ENCODE data around the gene HBZ. TPM values are rescaled to one million over a fixed set of nuclear protein-coding genes. Genes with fewer than 3 reads are reported as not detected.

The HBZ gene
- total and polyA plus RNA-seq, 2 of the 13 experiments (the other 11 are each of a cell fraction or from before 2014, with no cell fraction given), result 0.21 TPM; not detected in 1

DNA sequence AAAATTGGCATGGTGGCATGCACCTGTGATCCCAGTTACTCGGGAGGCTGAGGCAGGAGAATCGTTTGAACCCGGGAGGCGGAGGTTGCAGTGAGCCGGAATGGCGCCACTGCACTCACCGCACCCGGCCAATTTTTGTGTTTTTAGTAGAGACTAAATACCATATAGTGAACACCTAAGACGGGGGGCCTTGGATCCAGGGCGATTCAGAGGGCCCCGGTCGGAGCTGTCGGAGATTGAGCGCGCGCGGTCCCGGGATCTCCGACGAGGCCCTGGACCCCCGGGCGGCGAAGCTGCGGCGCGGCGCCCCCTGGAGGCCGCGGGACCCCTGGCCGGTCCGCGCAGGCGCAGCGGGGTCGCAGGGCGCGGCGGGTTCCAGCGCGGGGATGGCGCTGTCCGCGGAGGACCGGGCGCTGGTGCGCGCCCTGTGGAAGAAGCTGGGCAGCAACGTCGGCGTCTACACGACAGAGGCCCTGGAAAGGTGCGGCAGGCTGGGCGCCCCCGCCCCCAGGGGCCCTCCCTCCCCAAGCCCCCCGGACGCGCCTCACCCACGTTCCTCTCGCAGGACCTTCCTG is 27.7 kb downstream of the HBZ start, which contains the start of gene HBQ1 (continued):
- TF ChIP-seq, protein P1, sequence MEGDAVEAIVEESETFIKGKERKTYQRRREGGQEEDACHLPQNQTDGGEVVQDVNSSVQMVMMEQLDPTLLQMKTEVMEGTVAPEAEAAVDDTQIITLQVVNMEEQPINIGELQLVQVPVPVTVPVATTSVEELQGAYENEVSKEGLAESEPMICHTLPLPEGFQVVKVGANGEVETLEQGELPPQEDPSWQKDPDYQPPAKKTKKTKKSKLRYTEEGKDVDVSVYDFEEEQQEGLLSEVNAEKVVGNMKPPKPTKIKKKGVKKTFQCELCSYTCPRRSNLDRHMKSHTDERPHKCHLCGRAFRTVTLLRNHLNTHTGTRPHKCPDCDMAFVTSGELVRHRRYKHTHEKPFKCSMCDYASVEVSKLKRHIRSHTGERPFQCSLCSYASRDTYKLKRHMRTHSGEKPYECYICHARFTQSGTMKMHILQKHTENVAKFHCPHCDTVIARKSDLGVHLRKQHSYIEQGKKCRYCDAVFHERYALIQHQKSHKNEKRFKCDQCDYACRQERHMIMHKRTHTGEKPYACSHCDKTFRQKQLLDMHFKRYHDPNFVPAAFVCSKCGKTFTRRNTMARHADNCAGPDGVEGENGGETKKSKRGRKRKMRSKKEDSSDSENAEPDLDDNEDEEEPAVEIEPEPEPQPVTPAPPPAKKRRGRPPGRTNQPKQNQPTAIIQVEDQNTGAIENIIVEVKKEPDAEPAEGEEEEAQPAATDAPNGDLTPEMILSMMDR (CRISPR knock-in tag; IDR thresholded peaks at IDR 0.05), result peak; percentile 67; the same call in 1 of the 2 replicates
- TF ChIP-seq, protein P2, sequence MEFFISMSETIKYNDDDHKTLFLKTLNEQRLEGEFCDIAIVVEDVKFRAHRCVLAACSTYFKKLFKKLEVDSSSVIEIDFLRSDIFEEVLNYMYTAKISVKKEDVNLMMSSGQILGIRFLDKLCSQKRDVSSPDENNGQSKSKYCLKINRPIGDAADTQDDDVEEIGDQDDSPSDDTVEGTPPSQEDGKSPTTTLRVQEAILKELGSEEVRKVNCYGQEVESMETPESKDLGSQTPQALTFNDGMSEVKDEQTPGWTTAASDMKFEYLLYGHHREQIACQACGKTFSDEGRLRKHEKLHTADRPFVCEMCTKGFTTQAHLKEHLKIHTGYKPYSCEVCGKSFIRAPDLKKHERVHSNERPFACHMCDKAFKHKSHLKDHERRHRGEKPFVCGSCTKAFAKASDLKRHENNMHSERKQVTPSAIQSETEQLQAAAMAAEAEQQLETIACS (CRISPR knock-in tag; IDR thresholded peaks at IDR 0.05), result peak; percentile 41; the same call in 1 of the 2 replicates
- TF ChIP-seq ZBTB38 (CRISPR knock-in tag; IDR thresholded peaks at IDR 0.05) (peak; percentile 43; the same call in 1 of the 2 replicates), YEATS2 (CRISPR knock-in tag; IDR thresholded peaks at IDR 0.05; ENCODE audit: borderline replicate concordance) (peak; percentile 19; the same call in 1 of the 2 replicates), RXRB (CRISPR knock-in tag; IDR thresholded peaks at IDR 0.05; ENCODE audit: borderline replicate concordance) (no peak), SPEN (CRISPR knock-in tag; IDR thresholded peaks at IDR 0.05; ENCODE audit: low read depth) (peak; percentile 30; the same call in 1 of the 2 replicates), ZNF616 (CRISPR knock-in tag; IDR thresholded peaks at IDR 0.05; ENCODE audit: low read depth) (0 out of 2 replicates have a peak, but pooled peaks have one; percentile 48), XRCC5 (optimal IDR thresholded peaks at IDR 0.05; ENCODE audit: low read length) (peak; percentile 55), RAD21 (CRISPR knock-in tag; IDR thresholded peaks at IDR 0.05) (peak; percentile 85), ZNF552 (CRISPR knock-in tag; IDR thresholded peaks at IDR 0.05; ENCODE audit: borderline replicate concordance) (no peak), SP4 (CRISPR knock-in tag; IDR thresholded peaks at IDR 0.05) (peak; percentile 17; the same call in 1 of the 2 replicates), YY1 (IDR thresholded peaks at IDR 0.05; ENCODE audit: insufficient read depth, insufficient replicate concordance, low read depth, low read length) (peak; percentile 31), ARNT2 (CRISPR knock-in tag; IDR thresholded peaks at IDR 0.05; ENCODE audit: low read depth) (peak; percentile 56; the same call in 1 of the 2 replicates), ZNF496 (CRISPR knock-in tag; IDR thresholded peaks at IDR 0.05; ENCODE audit: insufficient replicate concordance) (no peak), ZNF777 (CRISPR knock-in tag; IDR thresholded peaks at IDR 0.05) (peak; percentile 82; the same call in 1 of the 2 replicates), ZSCAN25 (CRISPR knock-in tag; IDR thresholded peaks at IDR 0.05) (peak; percentile 71; the same call in 1 of the 2 replicates), POLR2A (IDR thresholded peaks at IDR 0.05; ENCODE audit: insufficient read depth in 1 of 2, low read depth in 2 of 2, low read length in 2 of 2) (0 out of 4 replicates have a peak, but pooled peaks of 1 of the 2 experiments have one; percentile 40)
- TF ChIP-seq, protein P3, sequence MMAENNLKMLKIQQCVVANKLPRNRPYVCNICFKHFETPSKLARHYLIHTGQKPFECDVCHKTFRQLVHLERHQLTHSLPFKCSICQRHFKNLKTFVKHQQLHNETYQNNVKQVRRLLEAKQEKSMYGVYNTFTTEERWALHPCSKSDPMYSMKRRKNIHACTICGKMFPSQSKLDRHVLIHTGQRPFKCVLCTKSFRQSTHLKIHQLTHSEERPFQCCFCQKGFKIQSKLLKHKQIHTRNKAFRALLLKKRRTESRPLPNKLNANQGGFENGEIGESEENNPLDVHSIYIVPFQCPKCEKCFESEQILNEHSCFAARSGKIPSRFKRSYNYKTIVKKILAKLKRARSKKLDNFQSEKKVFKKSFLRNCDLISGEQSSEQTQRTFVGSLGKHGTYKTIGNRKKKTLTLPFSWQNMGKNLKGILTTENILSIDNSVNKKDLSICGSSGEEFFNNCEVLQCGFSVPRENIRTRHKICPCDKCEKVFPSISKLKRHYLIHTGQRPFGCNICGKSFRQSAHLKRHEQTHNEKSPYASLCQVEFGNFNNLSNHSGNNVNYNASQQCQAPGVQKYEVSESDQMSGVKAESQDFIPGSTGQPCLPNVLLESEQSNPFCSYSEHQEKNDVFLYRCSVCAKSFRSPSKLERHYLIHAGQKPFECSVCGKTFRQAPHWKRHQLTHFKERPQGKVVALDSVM (CRISPR knock-in tag; IDR thresholded peaks at IDR 0.05), result peak; percentile 64
- TF ChIP-seq, protein P4, sequence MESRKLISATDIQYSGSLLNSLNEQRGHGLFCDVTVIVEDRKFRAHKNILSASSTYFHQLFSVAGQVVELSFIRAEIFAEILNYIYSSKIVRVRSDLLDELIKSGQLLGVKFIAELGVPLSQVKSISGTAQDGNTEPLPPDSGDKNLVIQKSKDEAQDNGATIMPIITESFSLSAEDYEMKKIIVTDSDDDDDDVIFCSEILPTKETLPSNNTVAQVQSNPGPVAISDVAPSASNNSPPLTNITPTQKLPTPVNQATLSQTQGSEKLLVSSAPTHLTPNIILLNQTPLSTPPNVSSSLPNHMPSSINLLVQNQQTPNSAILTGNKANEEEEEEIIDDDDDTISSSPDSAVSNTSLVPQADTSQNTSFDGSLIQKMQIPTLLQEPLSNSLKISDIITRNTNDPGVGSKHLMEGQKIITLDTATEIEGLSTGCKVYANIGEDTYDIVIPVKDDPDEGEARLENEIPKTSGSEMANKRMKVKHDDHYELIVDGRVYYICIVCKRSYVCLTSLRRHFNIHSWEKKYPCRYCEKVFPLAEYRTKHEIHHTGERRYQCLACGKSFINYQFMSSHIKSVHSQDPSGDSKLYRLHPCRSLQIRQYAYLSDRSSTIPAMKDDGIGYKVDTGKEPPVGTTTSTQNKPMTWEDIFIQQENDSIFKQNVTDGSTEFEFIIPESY (CRISPR knock-in tag; IDR thresholded peaks at IDR 0.05), result peak; percentile 29; the same call in 1 of the 2 replicates
- TF ChIP-seq, protein P5, sequence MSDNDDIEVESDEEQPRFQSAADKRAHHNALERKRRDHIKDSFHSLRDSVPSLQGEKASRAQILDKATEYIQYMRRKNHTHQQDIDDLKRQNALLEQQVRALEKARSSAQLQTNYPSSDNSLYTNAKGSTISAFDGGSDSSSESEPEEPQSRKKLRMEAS (IDR thresholded peaks at IDR 0.05), result peak; percentile 45; the same call in 1 of the 2 replicates
